DND-41 (cell line): Measurements from ENCODE around the gene B3GALNT2.

Source experiments
- CTCF ChIP-seq: IDR thresholded peaks from 2 replicates; pipeline ENCODE4 v1.5.1; 2012; ENCODE audit warnings: borderline replicate concordance, low read length, moderate library complexity, mild to moderate bottlenecking; ENCODE audit not compliant: poor library complexity, severe bottlenecking; ENCODE audit errors: extremely low read depth
- EZH2 ChIP-seq: IDR thresholded peaks from 3 replicates; pipeline ENCODE4 v1.6.1; 2012; ENCODE audit warnings: borderline replicate concordance, low read depth, mild to moderate bottlenecking, moderate library complexity, low read length, inconsistent platforms; ENCODE audit not compliant: severe bottlenecking

GRCh38 chr1:235423214-235423652 lies 81.0 kb downstream of the B3GALNT2 start:
- TF ChIP-seq CTCF (no peak), EZH2 (no peak)
